Measurements from ENCODE around the gene SLC30A10. TPM values are rescaled to one million over a fixed set of nuclear protein-coding genes. Genes with fewer than 3 reads are reported as not detected.

SLC30A10 gene
- total and polyA plus RNA-seq, 2 donors from 2014 or later, result not detected

GRCh38 chr1:219931033-219931432, 2.7 kb upstream of the SLC30A10 start:
- H3K9me3 ChIP-seq (ENCODE audit: control insufficient read depth in 2 of 3, insufficient read depth in 1 of 3, low read length in 3 of 3), result no peaks in the 10 kb centered on the region
- no peak overlapping the region for H3K9ac ChIP-seq (ENCODE audit: low read length in 3 of 3)
- FAIRE-seq (no peak), DNase-seq (no peak)
- intact Hi-C loops (cut with DNase I), result no loop called here
- H3K4me3 ChIP-seq (ENCODE audit: low read length in 3 of 3), result no peak overlapping the region
- H3K27ac ChIP-seq (ENCODE audit: low read depth in 2 of 2, low read length in 2 of 2), result no peak overlapping the region
- no peaks in the 10 kb centered on the region for H3K36me3 ChIP-seq (ENCODE audit: control insufficient read depth in 2 of 3, insufficient read depth in 3 of 3, low read length in 3 of 3)
- peaks cover 0 to 5% (median 0%) of the 10 kb centered on the region in 3 donors for H3K4me1 ChIP-seq (ENCODE audit: control insufficient read depth in 2 of 3, insufficient read depth in 2 of 3, low read depth in 1 of 3, low read length in 3 of 3)
- H3K27me3 ChIP-seq (ENCODE audit: control insufficient read depth, insufficient read depth, low read length), result peaks cover 3% of the 10 kb centered on the region
- TF ChIP-seq, protein P1, sequence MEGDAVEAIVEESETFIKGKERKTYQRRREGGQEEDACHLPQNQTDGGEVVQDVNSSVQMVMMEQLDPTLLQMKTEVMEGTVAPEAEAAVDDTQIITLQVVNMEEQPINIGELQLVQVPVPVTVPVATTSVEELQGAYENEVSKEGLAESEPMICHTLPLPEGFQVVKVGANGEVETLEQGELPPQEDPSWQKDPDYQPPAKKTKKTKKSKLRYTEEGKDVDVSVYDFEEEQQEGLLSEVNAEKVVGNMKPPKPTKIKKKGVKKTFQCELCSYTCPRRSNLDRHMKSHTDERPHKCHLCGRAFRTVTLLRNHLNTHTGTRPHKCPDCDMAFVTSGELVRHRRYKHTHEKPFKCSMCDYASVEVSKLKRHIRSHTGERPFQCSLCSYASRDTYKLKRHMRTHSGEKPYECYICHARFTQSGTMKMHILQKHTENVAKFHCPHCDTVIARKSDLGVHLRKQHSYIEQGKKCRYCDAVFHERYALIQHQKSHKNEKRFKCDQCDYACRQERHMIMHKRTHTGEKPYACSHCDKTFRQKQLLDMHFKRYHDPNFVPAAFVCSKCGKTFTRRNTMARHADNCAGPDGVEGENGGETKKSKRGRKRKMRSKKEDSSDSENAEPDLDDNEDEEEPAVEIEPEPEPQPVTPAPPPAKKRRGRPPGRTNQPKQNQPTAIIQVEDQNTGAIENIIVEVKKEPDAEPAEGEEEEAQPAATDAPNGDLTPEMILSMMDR (IDR thresholded peaks at IDR 0.05; ENCODE audit: borderline replicate concordance, extremely low read depth, insufficient read depth), result no peak

DNA sequence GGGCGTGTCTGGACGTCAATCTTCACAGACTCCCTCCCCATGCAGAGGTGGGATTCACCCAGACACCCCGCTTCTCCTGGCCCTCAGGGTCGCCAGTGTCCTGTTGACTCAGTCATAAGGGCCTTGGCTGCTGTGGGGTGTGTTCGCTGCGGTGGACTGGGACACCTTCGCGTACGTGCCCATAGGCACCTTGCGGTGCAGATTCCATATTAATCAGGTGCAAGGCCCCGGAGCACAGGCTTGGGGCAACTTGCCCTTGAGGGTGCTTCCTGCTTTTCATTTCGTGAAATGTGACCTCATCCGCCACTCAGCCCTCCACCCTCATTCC, 398 bp upstream of the SLC30A10 start:
- Histone ChIP-seq H3K36me3 (ENCODE audit: control insufficient read depth in 2 of 3, insufficient read depth in 3 of 3, low read length in 3 of 3) (no peaks in the 10 kb centered on the region), H3K9ac (ENCODE audit: low read length in 3 of 3) (no peak overlapping the region), H3K4me1 (ENCODE audit: control insufficient read depth in 2 of 3, insufficient read depth in 2 of 3, low read depth in 1 of 3, low read length in 3 of 3) (peaks cover 0 to 5% (median 0%) of the 10 kb centered on the region in 3 donors), H3K27me3 (ENCODE audit: control insufficient read depth, insufficient read depth, low read length) (peaks cover 3% of the 10 kb centered on the region), H3K27ac (ENCODE audit: low read depth in 2 of 2, low read length in 2 of 2) (no peak overlapping the region), H3K9me3 (ENCODE audit: control insufficient read depth in 2 of 3, insufficient read depth in 1 of 3, low read length in 3 of 3) (no peaks in the 10 kb centered on the region), H3K4me3 (ENCODE audit: low read length in 3 of 3) (peak overlapping the region in 1 of 3 donors; percentile 49)
- DNase-seq (peak in 1 of 5 donors; percentile 63), FAIRE-seq (no peak)
- TF ChIP-seq, protein P1 (IDR thresholded peaks at IDR 0.05; ENCODE audit: borderline replicate concordance, extremely low read depth, insufficient read depth), result no peak
- intact Hi-C loops (cut with DNase I), result no loop called here

DNA sequence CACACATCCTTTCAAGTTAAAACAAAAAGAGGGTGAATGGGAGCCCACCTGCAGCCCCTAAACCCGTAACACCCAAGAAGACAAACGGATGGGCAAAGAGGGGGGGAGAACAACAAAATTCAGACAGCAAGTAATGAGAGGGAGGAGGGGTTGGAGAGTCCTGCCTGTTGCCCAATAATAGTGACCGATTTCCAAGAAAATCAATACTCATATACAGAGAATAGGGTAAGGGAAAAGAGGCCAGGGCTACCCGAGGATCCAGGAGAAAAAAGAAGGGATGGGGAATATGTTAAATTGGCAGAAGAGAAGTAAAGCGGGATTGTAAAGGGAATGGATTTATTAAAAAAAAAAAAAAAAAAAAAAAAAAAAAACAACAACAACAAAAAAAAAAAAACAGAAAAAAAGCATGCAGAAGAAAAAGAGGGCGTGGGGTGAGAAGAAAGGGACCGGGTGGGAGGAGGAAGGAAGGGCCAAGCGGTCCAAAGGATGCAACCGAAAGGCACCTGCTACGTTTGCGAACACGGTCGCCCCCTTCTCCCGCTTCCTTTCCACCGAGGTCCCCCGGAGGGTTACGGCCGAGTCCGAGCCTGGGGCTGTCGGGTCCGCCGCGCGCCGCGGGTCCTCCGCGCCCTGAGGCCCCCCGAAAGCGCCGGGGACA, 930 bp downstream of the SLC30A10 start:
- H3K9me3 ChIP-seq (ENCODE audit: control insufficient read depth in 2 of 3, insufficient read depth in 1 of 3, low read length in 3 of 3), result no peaks in the 10 kb centered on the region
- TF ChIP-seq, protein P1 (IDR thresholded peaks at IDR 0.05; ENCODE audit: borderline replicate concordance, extremely low read depth, insufficient read depth), result no peak
- peak overlapping the region in 1 of 3 donors; percentile 49 for H3K4me3 ChIP-seq (ENCODE audit: low read length in 3 of 3)
- FAIRE-seq (no peak), DNase-seq (no peak)
- H3K9ac ChIP-seq (ENCODE audit: low read length in 3 of 3), result no peak overlapping the region
- H3K27ac ChIP-seq (ENCODE audit: low read depth in 2 of 2, low read length in 2 of 2), result no peak overlapping the region
- intact Hi-C loops (cut with DNase I), result no loop called here
- no peaks in the 10 kb centered on the region for H3K36me3 ChIP-seq (ENCODE audit: control insufficient read depth in 2 of 3, insufficient read depth in 3 of 3, low read length in 3 of 3)
- peaks cover 3% of the 10 kb centered on the region for H3K27me3 ChIP-seq (ENCODE audit: control insufficient read depth, insufficient read depth, low read length)
- H3K4me1 ChIP-seq (ENCODE audit: control insufficient read depth in 2 of 3, insufficient read depth in 2 of 3, low read depth in 1 of 3, low read length in 3 of 3), result peaks cover 0 to 5% (median 0%) of the 10 kb centered on the region in 3 donors
